ENCODE measurements around the gene COL23A1. TPM values are rescaled to one million over a fixed set of nuclear protein-coding genes. Genes with fewer than 3 reads are reported as not detected.

COL23A1 gene
- total RNA-seq, 2 donors from 2014 or later = 1.5 to 2.5 TPM

DNA sequence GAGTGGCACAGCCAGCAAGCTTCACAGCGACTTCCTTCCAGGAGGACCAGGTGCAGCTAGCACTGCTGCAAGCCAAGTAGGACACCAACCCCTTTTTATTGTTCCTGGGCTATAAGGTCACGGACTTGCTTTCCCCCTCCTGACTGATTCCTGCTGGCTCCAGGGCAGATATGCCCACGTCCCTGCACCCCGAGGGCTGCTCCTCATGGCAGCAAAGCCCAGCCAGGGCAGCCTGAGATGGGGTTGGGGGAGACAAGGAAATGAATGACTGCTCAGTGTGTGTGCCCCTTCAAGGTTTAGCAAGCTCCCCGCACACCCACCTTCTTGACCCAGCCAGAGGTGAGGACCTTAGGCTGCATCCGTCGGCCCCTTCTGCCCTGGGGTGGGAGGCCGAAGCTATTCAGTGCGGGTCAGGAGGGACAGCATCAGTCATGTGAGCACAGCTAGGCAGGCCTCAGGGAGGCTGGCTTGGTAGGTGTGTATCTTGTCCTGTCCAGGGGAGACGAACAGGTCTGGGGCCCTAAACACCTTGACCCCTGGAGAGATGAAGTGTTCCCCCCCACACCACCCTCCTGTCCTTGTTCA is 221.4 kb downstream of the COL23A1 start:
- no peaks in the 10 kb centered on the region for H3K9me3 ChIP-seq
- DNase-seq (ENCODE audit: low spot score) (no peak), ATAC-seq (ENCODE audit: insufficient number of reproducible peaks, low FRiP score, low read depth) (no peak)
- H3K27ac ChIP-seq = no peak overlapping the region
- no peak overlapping the region for H3K4me3 ChIP-seq
- no peaks in the 10 kb centered on the region for H3K27me3 ChIP-seq (replicated peaks; ENCODE audit: insufficient read depth)
- H3K36me3 ChIP-seq = no peaks in the 10 kb centered on the region
- TF ChIP-seq, protein P1, sequence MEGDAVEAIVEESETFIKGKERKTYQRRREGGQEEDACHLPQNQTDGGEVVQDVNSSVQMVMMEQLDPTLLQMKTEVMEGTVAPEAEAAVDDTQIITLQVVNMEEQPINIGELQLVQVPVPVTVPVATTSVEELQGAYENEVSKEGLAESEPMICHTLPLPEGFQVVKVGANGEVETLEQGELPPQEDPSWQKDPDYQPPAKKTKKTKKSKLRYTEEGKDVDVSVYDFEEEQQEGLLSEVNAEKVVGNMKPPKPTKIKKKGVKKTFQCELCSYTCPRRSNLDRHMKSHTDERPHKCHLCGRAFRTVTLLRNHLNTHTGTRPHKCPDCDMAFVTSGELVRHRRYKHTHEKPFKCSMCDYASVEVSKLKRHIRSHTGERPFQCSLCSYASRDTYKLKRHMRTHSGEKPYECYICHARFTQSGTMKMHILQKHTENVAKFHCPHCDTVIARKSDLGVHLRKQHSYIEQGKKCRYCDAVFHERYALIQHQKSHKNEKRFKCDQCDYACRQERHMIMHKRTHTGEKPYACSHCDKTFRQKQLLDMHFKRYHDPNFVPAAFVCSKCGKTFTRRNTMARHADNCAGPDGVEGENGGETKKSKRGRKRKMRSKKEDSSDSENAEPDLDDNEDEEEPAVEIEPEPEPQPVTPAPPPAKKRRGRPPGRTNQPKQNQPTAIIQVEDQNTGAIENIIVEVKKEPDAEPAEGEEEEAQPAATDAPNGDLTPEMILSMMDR (IDR thresholded peaks at IDR 0.05) = no peak
- peaks cover 13 to 19% of the 10 kb centered on the region in 2 donors for H3K4me1 ChIP-seq (ENCODE audit: control insufficient read depth in 1 of 2, low read depth in 2 of 2)

DNA sequence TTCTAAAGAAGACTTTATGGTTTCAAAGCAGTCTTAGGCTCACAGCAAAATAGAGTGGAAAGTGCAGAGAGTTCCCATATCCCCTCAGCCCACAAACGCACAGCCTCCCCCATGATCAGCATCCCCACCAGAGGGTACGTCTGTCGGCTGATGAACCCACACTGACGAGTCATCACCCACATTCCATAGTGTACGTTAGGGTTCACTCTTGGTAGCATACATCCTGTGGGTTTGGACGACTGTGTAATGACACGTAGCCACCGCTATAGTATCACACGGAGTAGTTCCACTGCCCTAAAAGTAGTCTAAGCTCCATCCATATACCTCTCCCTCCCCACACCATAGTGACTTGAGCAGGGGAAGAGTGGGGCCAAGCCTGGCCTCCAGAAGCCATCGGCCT is 221.9 kb downstream of the COL23A1 start:
- Histone ChIP-seq H3K4me1 (ENCODE audit: control insufficient read depth in 1 of 2, low read depth in 2 of 2) (peaks cover 13 to 19% of the 10 kb centered on the region in 2 donors), H3K9me3 (no peaks in the 10 kb centered on the region), H3K27ac (no peak overlapping the region), H3K27me3 (replicated peaks; ENCODE audit: insufficient read depth) (no peaks in the 10 kb centered on the region), H3K4me3 (no peak overlapping the region), H3K36me3 (no peaks in the 10 kb centered on the region)
- DNase-seq (ENCODE audit: low spot score) (no peak), ATAC-seq (ENCODE audit: insufficient number of reproducible peaks, low FRiP score, low read depth) (no peak)
- TF ChIP-seq, protein P1 (IDR thresholded peaks at IDR 0.05) = no peak

GRCh38 chr5:178367736-178368120 is 222.5 kb downstream of the COL23A1 start:
- H3K27ac ChIP-seq = no peak overlapping the region
- ATAC-seq (ENCODE audit: insufficient number of reproducible peaks, low FRiP score, low read depth) (no peak), DNase-seq (ENCODE audit: low spot score) (no peak)
- H3K4me3 ChIP-seq = no peak overlapping the region
- TF ChIP-seq, protein P1 (IDR thresholded peaks at IDR 0.05) = no peak
- no peaks in the 10 kb centered on the region for H3K9me3 ChIP-seq
- peaks cover 13 to 17% of the 10 kb centered on the region in 2 donors for H3K4me1 ChIP-seq (ENCODE audit: control insufficient read depth in 1 of 2, low read depth in 2 of 2)
- no peaks in the 10 kb centered on the region for H3K27me3 ChIP-seq (replicated peaks; ENCODE audit: insufficient read depth)
- H3K36me3 ChIP-seq = no peaks in the 10 kb centered on the region

- ATAC-seq (ENCODE audit: insufficient number of reproducible peaks, low FRiP score, low read depth) (no peak), DNase-seq (ENCODE audit: low spot score) (no peak)
- TF ChIP-seq, protein P1 (IDR thresholded peaks at IDR 0.05) = no peak
- peaks cover 9 to 12% of the 10 kb centered on the region in 2 donors for H3K4me1 ChIP-seq (ENCODE audit: control insufficient read depth in 1 of 2, low read depth in 2 of 2)
- H3K9me3 ChIP-seq = no peaks in the 10 kb centered on the region
- H3K27me3 ChIP-seq (replicated peaks; ENCODE audit: insufficient read depth) = no peaks in the 10 kb centered on the region
- H3K36me3 ChIP-seq = no peaks in the 10 kb centered on the region
- H3K4me3 ChIP-seq = no peak overlapping the region
- no peak overlapping the region for H3K27ac ChIP-seq
Observed at GRCh38 chr5:178366998-178367735, 223.0 kb downstream of the COL23A1 start.

- Histone ChIP-seq H3K4me3 (no peak overlapping the region), H3K36me3 (no peaks in the 10 kb centered on the region), H3K4me1 (ENCODE audit: control insufficient read depth in 1 of 2, low read depth in 2 of 2) (no peaks in the 10 kb centered on the region), H3K9me3 (no peaks in the 10 kb centered on the region), H3K27me3 (replicated peaks; ENCODE audit: insufficient read depth) (no peaks in the 10 kb centered on the region), H3K27ac (no peak overlapping the region)
- ATAC-seq (ENCODE audit: insufficient number of reproducible peaks, low FRiP score, low read depth) (no peak), DNase-seq (ENCODE audit: low spot score) (no peak)
- TF ChIP-seq, protein P1 (IDR thresholded peaks at IDR 0.05) = no peak
Observed at GRCh38 chr5:178365501-178366440, 224.4 kb downstream of the COL23A1 start.

Measured in thoracic aorta (tissue), 2 donors.